Heart right ventricle (tissue), 16 donors: ENCODE measurements around the gene RNF208. TPM values are rescaled to one million over a fixed set of nuclear protein-coding genes. Genes with fewer than 3 reads are reported as not detected.
"Not testable (repeated sequence)": the region's sequence is repeated elsewhere in the genome, so short reads cannot be mapped to it uniquely, and the experiment has no call there.

Experiments
- ATAC-seq, 8 donors: fragments of 200-7000 bp; cut with Tn5 transposase; one replicate each; pipeline ENCODE4 v1.9.1; 2020; ENCODE audit warnings: mild to moderate bottlenecking in 8 of 8, moderate library complexity in 8 of 8, moderate number of reproducible peaks in 1 of 8
- DNase-seq, 2 donors: peaks; one replicate each; pipeline ENCODE4 v3.0.0-alpha.2; 2020
- H3K27ac ChIP-seq, 10 donors: fragments of 200-600 bp; sonication (generic) in 2 of 10; one replicate each; pipeline versions ENCODE4 v1.5.0 to v1.8.0; 2020 to 2022; ENCODE audit warnings: mild to moderate bottlenecking in 3 of 10
- H3K27me3 ChIP-seq, 7 donors: fragments of 200-600 bp; one replicate each; pipeline ENCODE4 v1.8.0; 2021 to 2022; ENCODE audit warnings: mild to moderate bottlenecking in 2 of 7
- H3K36me3 ChIP-seq, 9 donors: fragments of 200-600 bp; sonication (generic) in 1 of 9; one replicate each; pipeline versions ENCODE4 v1.5.0 to v1.8.0; 2020 to 2022; ENCODE audit warnings: mild to moderate bottlenecking in 2 of 9
- H3K4me1 ChIP-seq, 9 donors: fragments of 200-600 bp; sonication (generic) in 1 of 9; one replicate each; pipeline versions ENCODE4 v1.5.0 to v1.8.0; 2020 to 2022; ENCODE audit warnings: mild to moderate bottlenecking in 4 of 9
- H3K4me3 ChIP-seq, 10 donors: fragments of 200-600 bp; sonication (generic) in 2 of 10; one replicate each; pipeline versions ENCODE4 v1.5.0 to v1.8.0; 2020 to 2022; ENCODE audit warnings: mild to moderate bottlenecking in 7 of 10, moderate library complexity in 2 of 10
- H3K9me3 ChIP-seq, 11 donors: fragments of 200-600 bp in 10 of 11; sonication (generic) in 2 of 11; one replicate each; pipeline versions ENCODE4 v1.5.0 to v1.8.0; 2013 to 2022; ENCODE audit warnings: mild to moderate bottlenecking in 2 of 11, control low read depth in 1 of 11, moderate library complexity in 1 of 11
- whole genome bisulfite sequencing, 2 donors: extraction: QIAGEN DNeasy Blood & Tissue Kit; methylation state at CpG; one replicate each; pipeline ENCODE4 v1.1.7; 2013; ENCODE audit warnings: inconsistent platforms in 1 of 2; 5-methylcytosine and 5-hydroxymethylcytosine counted together
- intact Hi-C, 10 donors: fragments of 100-400 bp; cut with DNase I; formaldehyde crosslinking; loops; one replicate each; pipeline versions ENCODE4 v1.11.1 to v1.14.2; 2022
- polyA plus RNA-seq, 2 donors: library from polyadenylated mRNA; stranded (reverse); fragments of 200-250 nt; gene quantifications; one replicate each; pipeline ENCODE4 v1.2.3, GENCODE V29; 2013
- total RNA-seq, 10 donors: library from RNA; stranded (reverse); fragmentation: NEBNext Ultra II Directional in 3 of 10; extraction: Animal tissue kit (Norgen Biotek cat#: 25700) in 3 of 10; gene quantifications; one replicate each; pipeline versions ENCODE4 v1.2.1 to v1.2.4, GENCODE V29; 2021 to 2023
- TF ChIP-seq, protein P1 (sequence below), 9 donors: fragments of 200-600 bp; sonication (generic) in 2 of 9; IDR thresholded peaks; one replicate each; pipeline versions ENCODE4 v1.5.0 to v1.8.0; 2021 to 2022; ENCODE audit warnings: antibody characterized with exemption in 9 of 9, mild to moderate bottlenecking in 5 of 9, moderate library complexity in 1 of 9
- donor health status: Arrhythmogenic right ventricular cardiomyopathy.
- donor health status: ischemic (EF 13 %, LVEDD 7.1; RV severe dilation, severe dysfunction).
- donor health status: healthy with polysubstance abuse.
- donor health status: DM: no; HTN: yes; CAD: no.
- donor health status: DM: no; HTN: no; CAD: no.
- donor health status: ischemic (EF 25% LVEDD 6.9; RV normal size, moderate dysfunction).
- donor health status: ischemic (EF 25% LVEDD 5.7; RV mildly dilated, moderate dysfunction).
- donor health status: healthy.
- donor health status: DM: yes; HTN: yes; CAD: no.
- donor health status: Ischemic cardiomyopathy.
- donor health status: ischemic (EF 35%, LVEDD 5.7; RV mildly dilated, moderate dysfunction).
- donor health status: nonischemic (EF 11% LVEDD 7.7; RV severe dilation, severe dysfunction).
- donor health status: DM: yes; HTN: yes; CAD: no.
- donor health status: PGD.
- donor health status: ischemic (EF 29% LVEDD 5.4; RV normal size, mild dysfunction).
- donor health status: nonischemic (EF 23%, LVEDD 6.1; RV moderate dilation, normal function).

Gene RNF208
- total and polyA plus RNA-seq, 12 donors, result 14.2 to 83.8 (median 24.1) TPM

DNA sequence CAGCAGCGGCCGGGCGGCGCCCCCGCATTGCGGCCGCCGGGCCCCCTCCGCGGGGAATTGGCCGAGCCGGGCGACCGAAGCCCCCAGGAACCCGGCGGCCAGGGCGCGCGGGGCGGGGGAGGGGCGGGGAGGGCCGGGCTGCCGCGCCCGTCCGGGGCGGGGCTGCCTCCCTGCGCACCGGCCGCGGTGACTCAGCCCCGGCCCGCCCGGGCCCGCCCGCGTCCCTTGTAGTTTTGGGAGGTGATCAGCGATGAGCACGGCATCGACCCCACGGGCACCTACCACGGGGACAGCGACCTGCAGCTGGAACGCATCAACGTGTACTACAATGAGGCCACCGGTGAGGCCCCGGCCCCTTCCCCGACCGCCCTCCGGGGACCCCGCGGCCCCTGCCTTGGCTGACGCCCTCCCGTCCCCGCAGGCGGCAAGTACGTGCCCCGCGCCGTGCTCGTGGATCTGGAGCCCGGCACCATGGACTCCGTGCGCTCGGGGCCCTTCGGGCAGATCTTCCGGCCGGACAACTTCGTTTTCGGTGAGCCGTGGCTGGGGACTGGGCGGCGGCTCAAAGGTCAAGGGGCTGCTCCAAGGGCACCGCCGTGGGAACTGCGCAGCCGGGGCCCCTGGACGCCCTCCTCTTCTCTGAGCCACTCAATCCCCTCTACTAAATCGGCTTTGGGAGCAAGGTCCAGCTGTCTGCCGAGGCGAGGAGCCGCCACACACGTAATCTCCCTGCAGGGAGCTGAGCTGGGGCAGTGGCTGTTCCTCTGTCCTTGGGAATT is 19.6 kb upstream of the RNF208 start:
- H3K36me3 ChIP-seq, result peaks cover 0 to 26% (median 12%) of the 10 kb centered on the region in 9 donors
- DNase-seq (peak; percentile 63 to 71), ATAC-seq (peak in 3 of 8 donors; percentile 7 to 23 (median 9))
- no peaks in the 10 kb centered on the region for H3K9me3 ChIP-seq
- peaks cover 11 to 64% (median 46%) of the 10 kb centered on the region in 9 donors for H3K4me1 ChIP-seq
- no peaks in the 10 kb centered on the region for H3K27me3 ChIP-seq
- intact Hi-C loops, result loop anchor here in 2 of 10 donors (1.0 to 2.0 kb wide), 2 partner anchors 12 to 19 kb away; partner anchors contain the start of gene RNF208 (in 1 of the 2)
- peak overlapping the region; percentile 56 to 97 (median 92) for H3K4me3 ChIP-seq
- peak overlapping the region; percentile 88 to 99 (median 94) for H3K27ac ChIP-seq
- TF ChIP-seq, protein P1, sequence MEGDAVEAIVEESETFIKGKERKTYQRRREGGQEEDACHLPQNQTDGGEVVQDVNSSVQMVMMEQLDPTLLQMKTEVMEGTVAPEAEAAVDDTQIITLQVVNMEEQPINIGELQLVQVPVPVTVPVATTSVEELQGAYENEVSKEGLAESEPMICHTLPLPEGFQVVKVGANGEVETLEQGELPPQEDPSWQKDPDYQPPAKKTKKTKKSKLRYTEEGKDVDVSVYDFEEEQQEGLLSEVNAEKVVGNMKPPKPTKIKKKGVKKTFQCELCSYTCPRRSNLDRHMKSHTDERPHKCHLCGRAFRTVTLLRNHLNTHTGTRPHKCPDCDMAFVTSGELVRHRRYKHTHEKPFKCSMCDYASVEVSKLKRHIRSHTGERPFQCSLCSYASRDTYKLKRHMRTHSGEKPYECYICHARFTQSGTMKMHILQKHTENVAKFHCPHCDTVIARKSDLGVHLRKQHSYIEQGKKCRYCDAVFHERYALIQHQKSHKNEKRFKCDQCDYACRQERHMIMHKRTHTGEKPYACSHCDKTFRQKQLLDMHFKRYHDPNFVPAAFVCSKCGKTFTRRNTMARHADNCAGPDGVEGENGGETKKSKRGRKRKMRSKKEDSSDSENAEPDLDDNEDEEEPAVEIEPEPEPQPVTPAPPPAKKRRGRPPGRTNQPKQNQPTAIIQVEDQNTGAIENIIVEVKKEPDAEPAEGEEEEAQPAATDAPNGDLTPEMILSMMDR (IDR thresholded peaks at IDR 0.05), result no peak
- 1 to 2% methylated on average over 55 to 83 of the region's 83 CpGs for WGBS, 2 donors

DNA sequence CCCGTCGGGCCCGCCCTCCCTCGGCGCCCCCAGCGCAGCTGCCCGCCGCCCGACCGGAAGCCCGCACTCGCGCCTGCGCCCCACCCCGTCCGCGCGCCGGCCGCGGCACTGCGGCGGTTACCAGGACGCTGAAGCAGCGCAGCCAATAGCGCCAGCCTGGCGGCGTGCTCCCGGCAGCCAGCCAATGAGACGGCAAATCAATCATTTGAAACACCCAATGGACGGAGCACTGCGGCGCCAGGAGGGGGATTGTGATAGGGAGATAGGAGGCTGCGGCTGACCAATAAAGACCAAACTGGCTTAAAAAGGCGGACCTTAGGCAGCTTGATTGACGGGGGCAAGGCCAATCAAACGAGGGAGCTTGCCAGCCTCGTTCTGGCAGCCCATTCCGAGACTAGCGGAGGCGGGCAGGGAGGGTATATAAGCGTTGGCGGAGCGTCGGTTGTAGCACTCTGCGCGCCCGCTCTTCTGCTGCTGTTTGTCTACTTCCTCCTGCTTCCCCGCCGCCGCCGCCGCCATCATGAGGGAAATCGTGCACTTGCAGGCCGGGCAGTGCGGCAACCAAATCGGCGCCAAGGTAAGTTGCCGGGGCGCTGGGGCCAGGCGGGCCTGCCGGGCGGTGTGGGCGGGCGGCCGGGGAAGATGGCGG is 18.9 kb upstream of the RNF208 start, which contains the start of gene TUBB4B:
TUBB4B (plus strand) TSS at position 447 of the 649 bp plus-strand sequence; CDS start at position 521, 74 bp downstream.
- Histone ChIP-seq H3K4me3 (peak within 1 kb of the TSS; percentile 75 to 97 (median 92)), H3K4me1 (peaks cover 16 to 71% (median 53%) of the 10 kb centered on the region in 9 donors), H3K27me3 (no peaks in the 10 kb centered on the region), H3K9me3 (no peaks in the 10 kb centered on the region), H3K27ac (peak within 1 kb of the TSS; percentile 91 to 100 (median 98)), H3K36me3 (peaks cover 0 to 26% (median 12%) of the 10 kb centered on the region in 9 donors)
- WGBS, 2 donors, result 1% methylated on average over 67 of the region's 67 CpGs
- ATAC-seq, result peak; percentile 85 to 94 (median 89)
- peak; percentile 99 to 100 for DNase-seq
- TF ChIP-seq, protein P1 (IDR thresholded peaks at IDR 0.05), result no peak
- intact Hi-C loops, result loop anchor here in 1 of 10 donors (2.0 kb wide), 1 partner anchor 18 kb away; the partner anchor contains the start of gene RNF208

DNA sequence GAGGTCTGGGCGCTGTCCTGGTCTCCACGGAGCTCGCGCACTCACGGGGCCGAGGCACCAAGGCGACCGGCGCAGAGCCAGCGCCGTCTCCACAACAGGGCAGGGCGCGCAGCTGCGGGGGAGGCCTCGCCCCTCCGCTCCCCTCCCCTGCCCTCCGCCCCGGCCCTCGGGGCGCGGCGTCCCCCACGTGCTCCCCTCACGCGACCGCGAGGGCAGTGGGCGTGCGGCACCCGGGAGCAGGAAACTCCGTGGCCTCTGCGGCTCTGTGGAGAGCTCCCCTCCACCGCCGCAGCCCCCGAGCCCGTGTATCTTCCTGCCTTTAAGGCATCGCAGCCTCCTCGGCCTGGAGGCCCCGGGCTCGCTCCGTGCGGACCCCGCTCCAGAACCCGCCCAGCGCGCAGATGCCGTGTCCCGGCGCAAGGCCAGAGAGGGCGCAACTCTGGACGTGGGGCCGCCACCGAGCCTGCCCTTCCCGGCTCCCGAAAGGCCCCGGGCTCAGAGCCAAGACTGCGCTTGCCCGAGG is 18.3 kb upstream of the RNF208 start:
- Histone ChIP-seq H3K9me3 (no peaks in the 10 kb centered on the region), H3K27ac (peak overlapping the region; percentile 88 to 100 (median 98)), H3K4me1 (peaks cover 16 to 76% (median 56%) of the 10 kb centered on the region in 9 donors), H3K36me3 (peaks cover 0 to 26% (median 12%) of the 10 kb centered on the region in 9 donors), H3K27me3 (peaks cover 0 to 2% (median 0%) of the 10 kb centered on the region in 7 donors), H3K4me3 (peak overlapping the region; percentile 48 to 97 (median 70))
- 0 to 1% methylated on average over 48 to 58 of the region's 58 CpGs for WGBS, 2 donors
- peak; percentile 79 to 85 for DNase-seq
- ATAC-seq, result peak; percentile 51 to 68 (median 57)
- TF ChIP-seq, protein P1 (IDR thresholded peaks at IDR 0.05), result peak in 2 of 9 donors; percentile 13 to 21
- intact Hi-C loops, result loop anchor here in 1 of 10 donors (2.0 kb wide), 1 partner anchor 18 kb away; the partner anchor contains the start of gene RNF208

DNA sequence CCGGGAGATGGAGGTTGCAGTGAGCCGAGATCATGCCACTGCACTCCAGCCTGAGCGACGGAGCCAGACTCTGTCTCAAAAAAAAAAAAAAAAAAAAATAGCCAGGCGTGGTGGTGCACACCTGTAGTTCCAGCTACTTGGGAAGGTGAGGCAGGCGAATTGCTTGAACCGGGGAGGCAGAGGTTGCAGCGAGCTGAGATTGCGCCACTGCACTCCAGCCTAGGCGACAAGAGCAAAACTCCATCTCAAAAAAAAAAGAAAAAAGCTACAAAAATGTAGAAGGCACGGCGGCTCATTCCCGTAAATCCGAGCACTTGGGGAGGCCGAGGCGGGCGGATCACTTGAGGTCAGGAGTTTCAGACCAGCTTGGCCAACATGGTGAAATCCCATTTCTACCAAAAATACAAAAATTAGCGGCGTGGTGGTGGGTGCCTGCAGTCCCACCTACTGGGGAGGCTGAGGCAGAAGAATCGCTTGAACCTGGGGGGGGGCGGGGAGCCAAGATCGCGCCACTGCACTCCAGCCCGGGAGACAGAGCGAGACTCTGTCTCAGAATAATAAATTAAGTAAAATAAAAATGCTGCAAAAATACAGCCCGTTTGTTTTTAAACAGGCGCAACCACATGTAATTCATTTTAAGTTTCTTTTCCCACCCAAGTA is 17.6 kb upstream of the RNF208 start:
- ATAC-seq, DNase-seq, H3K27me3 ChIP-seq, H3K9me3 ChIP-seq: not testable (repeated sequence)
- Histone ChIP-seq H3K4me3 (peak overlapping the region; percentile 48 to 97 (median 70)), H3K4me1 (peaks cover 16 to 76% (median 56%) of the 10 kb centered on the region in 9 donors), H3K27ac (peak overlapping the region; percentile 88 to 100 (median 98)), H3K36me3 (peaks cover 0 to 26% (median 12%) of the 10 kb centered on the region in 9 donors)
- WGBS, 2 donors, result 57 to 60% methylated on average over 27 of the region's 27 CpGs
- intact Hi-C loops, result loop anchor here in 3 of 10 donors (2.0 to 10.0 kb wide), 3 partner anchors 17 to 455 kb away; partner anchors contain the start of gene RNF208 (in 1 of the 3)
